ENCODE measurements around the gene RAMP3.

DNA sequence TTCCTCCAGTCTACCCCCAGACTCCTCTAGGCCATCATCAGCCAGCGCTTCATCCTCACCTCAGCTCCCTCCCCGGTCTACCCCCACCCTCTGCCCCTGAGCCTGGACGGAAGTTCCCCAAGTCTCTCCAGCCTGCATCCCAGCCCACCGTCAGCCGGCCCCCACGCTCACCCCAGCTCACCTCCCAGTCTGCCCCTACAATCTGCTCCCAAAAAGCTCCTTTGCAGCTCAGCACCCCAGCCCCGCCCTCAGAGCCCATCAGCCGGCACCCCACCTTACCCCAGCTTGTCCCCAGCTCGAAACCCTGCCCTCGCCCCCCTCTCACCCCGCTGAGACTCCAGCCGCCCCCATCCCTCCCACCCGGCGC lies 322 bp upstream of the RAMP3 start:
- no peak for TF ChIP-seq CTCF (optimal IDR thresholded peaks at IDR 0.05 in 1 of 3, IDR thresholded peaks at IDR 0.05 in 1 of 3, conservative IDR thresholded peaks at IDR 0.05 in 1 of 3; ENCODE audit: extremely low read depth in 1 of 3, insufficient read depth in 2 of 3, low read length in 3 of 3)
- TF ChIP-seq EZH2 (IDR thresholded peaks at IDR 0.05; ENCODE audit: low read length), result no peak

All from keratinocyte (primary cell).